ENCODE data around the gene SORCS2. TPM values are rescaled to one million over a fixed set of nuclear protein-coding genes. Genes with fewer than 3 reads are reported as not detected.

SORCS2 gene
- total RNA-seq, 1 experiment from 2014 or later = not detected

DNA sequence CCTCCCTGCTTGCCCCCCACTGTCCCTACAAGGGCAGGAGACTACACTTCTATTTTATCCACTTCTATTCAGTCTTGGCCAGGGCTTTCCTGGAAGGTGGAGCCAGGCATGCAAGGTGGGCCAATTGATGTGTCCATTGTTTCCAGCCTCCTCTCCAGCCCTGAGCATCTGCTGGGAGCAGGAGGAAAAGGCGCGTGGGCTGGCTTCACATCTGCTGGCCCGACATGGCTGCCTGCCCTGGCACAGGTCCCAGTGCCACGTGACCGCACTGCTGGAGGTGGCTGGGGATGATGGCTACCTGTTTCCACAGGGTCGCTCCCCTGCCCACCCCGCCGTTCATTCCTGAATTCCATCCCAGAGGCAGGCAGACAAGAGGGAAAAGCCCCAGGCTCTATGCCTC lies 499.6 kb downstream of the SORCS2 start:
- CTCF ChIA-PET = no interaction called here
- no peaks in the 10 kb centered on the region for H3K4me1 Mint-ChIP-seq (ENCODE audit: low read depth, unreplicated experiment)
- H3K9me3 Mint-ChIP-seq (ENCODE audit: low read depth, unreplicated experiment) = no peaks in the 10 kb centered on the region
- no peak overlapping the region for H3K27ac Mint-ChIP-seq (ENCODE audit: unreplicated experiment)
- H3K27me3 Mint-ChIP-seq (ENCODE audit: unreplicated experiment) = peaks cover 50% of the 10 kb centered on the region
- intact Hi-C loops (cut with micrococcal nuclease; ENCODE audit: unreplicated experiment) = no loop called here
- BruUV-seq (replicated peaks) = no TSS peak
- no peaks in the 10 kb centered on the region for H3K36me3 Mint-ChIP-seq (ENCODE audit: insufficient read depth, unreplicated experiment)
- no peak overlapping the region for H3K4me3 Mint-ChIP-seq (ENCODE audit: low read depth, unreplicated experiment)
- DNase-seq = no peak
- no peak for TF ChIP-seq CTCF (IDR thresholded peaks at IDR 0.05; ENCODE audit: unreplicated experiment)

- CTCF ChIA-PET = no interaction called here
- TF ChIP-seq CTCF (IDR thresholded peaks at IDR 0.05; ENCODE audit: unreplicated experiment) = no peak
- DNase-seq = no peak
- Mint-ChIP-seq H3K4me3 (ENCODE audit: low read depth, unreplicated experiment) (no peak overlapping the region), H3K9me3 (ENCODE audit: low read depth, unreplicated experiment) (no peaks in the 10 kb centered on the region), H3K27me3 (ENCODE audit: unreplicated experiment) (peaks cover 57% of the 10 kb centered on the region), H3K27ac (ENCODE audit: unreplicated experiment) (no peak overlapping the region), H3K36me3 (ENCODE audit: insufficient read depth, unreplicated experiment) (no peaks in the 10 kb centered on the region), H3K4me1 (ENCODE audit: low read depth, unreplicated experiment) (no peaks in the 10 kb centered on the region)
- intact Hi-C loops (cut with micrococcal nuclease; ENCODE audit: unreplicated experiment) = no loop called here
- no TSS peak for BruUV-seq (replicated peaks)
These were observed 500.3 kb downstream of the SORCS2 start for GRCh38 chr4:7692451-7693236.

GRCh38 chr4:7693237-7693608 lies 500.9 kb downstream of the SORCS2 start:
- Mint-ChIP-seq H3K27ac (ENCODE audit: unreplicated experiment) (no peak overlapping the region), H3K9me3 (ENCODE audit: low read depth, unreplicated experiment) (no peaks in the 10 kb centered on the region), H3K36me3 (ENCODE audit: insufficient read depth, unreplicated experiment) (no peaks in the 10 kb centered on the region), H3K4me3 (ENCODE audit: low read depth, unreplicated experiment) (no peak overlapping the region), H3K4me1 (ENCODE audit: low read depth, unreplicated experiment) (no peaks in the 10 kb centered on the region), H3K27me3 (ENCODE audit: unreplicated experiment) (peaks cover 62% of the 10 kb centered on the region)
- intact Hi-C loops (cut with micrococcal nuclease; ENCODE audit: unreplicated experiment) = no loop called here
- CTCF ChIA-PET = no interaction called here
- DNase-seq = no peak
- BruUV-seq (replicated peaks) = no TSS peak
- no peak for TF ChIP-seq CTCF (IDR thresholded peaks at IDR 0.05; ENCODE audit: unreplicated experiment)

- peaks cover 67% of the 10 kb centered on the region for H3K27me3 Mint-ChIP-seq (ENCODE audit: unreplicated experiment)
- no peaks in the 10 kb centered on the region for H3K4me1 Mint-ChIP-seq (ENCODE audit: low read depth, unreplicated experiment)
- intact Hi-C loops (cut with micrococcal nuclease; ENCODE audit: unreplicated experiment) = no loop called here
- no peak overlapping the region for H3K27ac Mint-ChIP-seq (ENCODE audit: unreplicated experiment)
- TF ChIP-seq CTCF (IDR thresholded peaks at IDR 0.05; ENCODE audit: unreplicated experiment) = no peak
- no peaks in the 10 kb centered on the region for H3K9me3 Mint-ChIP-seq (ENCODE audit: low read depth, unreplicated experiment)
- CTCF ChIA-PET = no interaction called here
- no peak overlapping the region for H3K4me3 Mint-ChIP-seq (ENCODE audit: low read depth, unreplicated experiment)
- H3K36me3 Mint-ChIP-seq (ENCODE audit: insufficient read depth, unreplicated experiment) = no peaks in the 10 kb centered on the region
- no peak for DNase-seq
- no TSS peak for BruUV-seq (replicated peaks)
These were observed 501.4 kb downstream of the SORCS2 start for GRCh38 chr4:7693711-7694110.
